ENCODE data around the gene CPEB4. TPM values are rescaled to one million over a fixed set of nuclear protein-coding genes. Genes with fewer than 3 reads are reported as not detected.

The CPEB4 gene
- total and polyA plus RNA-seq, 2 of the 8 experiments (the other 6 are each of a cell fraction or from before 2014, with no cell fraction given), result 8.4 to 13.4 TPM

GRCh38 chr5:173857234-173857633 lies 30.9 kb upstream of the CPEB4 start:
- TF ChIP-seq NANOG (IDR thresholded peaks at IDR 0.05; ENCODE audit: insufficient read depth, low read depth, low read length, poor library complexity, severe bottlenecking) (no peak), RXRA (IDR thresholded peaks at IDR 0.05; ENCODE audit: insufficient read depth, low read depth, low read length) (no peak), BRCA1 (IDR thresholded peaks at IDR 0.05; ENCODE audit: low read depth, low read length) (no peak), HDAC6 (IDR thresholded peaks at IDR 0.05; ENCODE audit: low read depth, low read length) (no peak), EZH2 (IDR thresholded peaks at IDR 0.05; ENCODE audit: low read depth, low read length, severe bottlenecking) (no peak), TEAD4 (IDR thresholded peaks at IDR 0.05; ENCODE audit: low read depth, low read length) (no peak)
- FAIRE-seq, result no peak
- no peak overlapping the region for H2BK15ac ChIP-seq (ENCODE audit: low read length)

More at GRCh38 chr5:173857234-173857633, 30.9 kb upstream of the CPEB4 start:
- H4K20me1 ChIP-seq (replicated peaks in 1 of 2; ENCODE audit: control insufficient read depth in 1 of 2, insufficient read depth in 2 of 2, low read length in 2 of 2), result no peaks in the 10 kb centered on the region
- no peak overlapping the region for H4K8ac ChIP-seq (ENCODE audit: extremely low read depth, insufficient read depth, low read length)
- no peak overlapping the region for H3K4ac ChIP-seq (replicated peaks; ENCODE audit: insufficient read length, low read depth, low read length)
- no peak overlapping the region for H2BK20ac ChIP-seq (ENCODE audit: low read length)
- no peak overlapping the region for H4K5ac ChIP-seq (ENCODE audit: insufficient read length, low read depth, low read length)
- 91% methylated on average over 3 of the region's 3 CpGs; no CpG with 5 or more reads in 1 of the 2 experiments for WGBS, 2 experiments (ENCODE audit: extremely low coverage in 1 of 2, insufficient coverage in 1 of 2, insufficient read length in 1 of 2, insufficient replicate concordance in 2 of 2, low coverage in 1 of 2, low lambda C conversion rate in 2 of 2, missing lambda C conversion rate in 1 of 2)
- ChIA-PET POLR2A (ENCODE audit: partially characterized antibody) (no interaction called here), CTCF (ENCODE audit: partially characterized antibody) (interaction anchor here (0.5 to 1.1 kb wide), 3 partner anchors 16 to 490 kb away, joined by 3 to 4 read pairs (median 3); no protein-coding TSS in a partner anchor)
- H3K23ac ChIP-seq (ENCODE audit: insufficient read length), result no peak overlapping the region
- H3K4me2 ChIP-seq (ENCODE audit: insufficient read depth in 1 of 2, low read depth in 2 of 2, low read length in 2 of 2), result no peak overlapping the region
- H4K91ac ChIP-seq (replicated peaks; ENCODE audit: insufficient read length, low read length), result no peak overlapping the region
- H3K9ac ChIP-seq (replicated peaks in 1 of 4; ENCODE audit: extremely low read depth in 1 of 4, low read depth in 3 of 4, low read length in 3 of 4), result no peak overlapping the region
- H3K23me2 ChIP-seq (ENCODE audit: low read depth, low read length), result no peaks in the 10 kb centered on the region
- H3K4me1 ChIP-seq (replicated peaks in 1 of 4; ENCODE audit: control insufficient read depth in 3 of 4, insufficient read depth in 4 of 4, low read length in 3 of 4), result no peaks in the 10 kb centered on the region
- H2AK5ac ChIP-seq (ENCODE audit: low read depth, low read length), result no peak overlapping the region
- H2BK5ac ChIP-seq (ENCODE audit: low read depth, low read length), result no peak overlapping the region
- H3K27ac ChIP-seq (ENCODE audit: low read depth, low read length), result no peak overlapping the region
- no peak overlapping the region for H2BK12ac ChIP-seq (ENCODE audit: low read depth, low read length)
- H3K9me3 ChIP-seq (ENCODE audit: insufficient read depth in 2 of 2, low read depth in 1 of 2, low read length in 1 of 2), result no peaks in the 10 kb centered on the region
- no peaks in the 10 kb centered on the region for H3K36me3 ChIP-seq (ENCODE audit: control insufficient read depth in 2 of 4, insufficient read depth in 4 of 4, low read length in 3 of 4)
- H3K18ac ChIP-seq (ENCODE audit: extremely low read depth, low read length), result no peak overlapping the region
- H3K56ac ChIP-seq (replicated peaks; ENCODE audit: insufficient read length, low read depth, low read length), result no peak overlapping the region
- H2BK120ac ChIP-seq (replicated peaks; ENCODE audit: low read depth, low read length), result no peak overlapping the region
- no peak overlapping the region for H3K14ac ChIP-seq (ENCODE audit: insufficient read length)
- H3K4me3 ChIP-seq (ENCODE audit: extremely low read depth in 1 of 4, insufficient read depth in 2 of 4, low read depth in 3 of 4, low read length in 4 of 4), result no peak overlapping the region
- no peak overlapping the region for H2AFZ ChIP-seq (ENCODE audit: low read length)
- no peaks in the 10 kb centered on the region for H3K79me1 ChIP-seq (ENCODE audit: low read depth, low read length)
- peaks cover 0 to under 1% (median 0%) of the 10 kb centered on the region in 4 experiments; a peak in 1 of 7 replicates for H3K27me3 ChIP-seq (replicated peaks in 1 of 4; ENCODE audit: control insufficient read depth in 3 of 4, extremely low read depth in 1 of 4, insufficient read depth in 3 of 4, low read length in 3 of 4)
- DNase-seq (ENCODE audit: low read depth in 1 of 2, low spot score in 2 of 2), result no peak
- H3K79me2 ChIP-seq (ENCODE audit: control insufficient read depth in 1 of 2, insufficient read depth in 2 of 2, low read length in 2 of 2), result no peaks in the 10 kb centered on the region

Data from H1 (cell line).